GM18870 (cell line): Measurements from ENCODE around the gene MYO18B.
"Not testable (repeated sequence)": the region's sequence is repeated elsewhere in the genome, so short reads cannot be mapped to it uniquely, and the experiment has no call there.

Source experiments
- ATAC-seq: cut with Tn5 transposase; IDR thresholded peaks from one replicate; pipeline ENCODE4 v1.9.1; 2021; ENCODE audit warnings: moderate library complexity; ENCODE audit not compliant: unreplicated experiment

Gene MYO18B

GRCh38 chr22:25741692-25742626 lies at the start of gene MYO18B:
TSS of gene MYO18B (plus strand) at chr22:25742188. CDS start at chr22:25761093, 18,905 bp downstream.
- ATAC-seq, result no peak

GRCh38 chr22:25692397-25693267 lies 49.4 kb upstream of the MYO18B start:
- ATAC-seq, result no peak

- ATAC-seq, result no peak
Observed at GRCh38 chr22:25693268-25693565, 48.8 kb upstream of the MYO18B start.

GRCh38 chr22:25694196-25694907 lies 47.6 kb upstream of the MYO18B start:
- no peak for ATAC-seq

- ATAC-seq, result no peak
Observed at GRCh38 chr22:25695146-25695545, 46.8 kb upstream of the MYO18B start.

GRCh38 chr22:25696763-25697162 lies 45.2 kb upstream of the MYO18B start:
- ATAC-seq, result no peak

- ATAC-seq, result no peak
Observed at GRCh38 chr22:25697181-25697664, 44.8 kb upstream of the MYO18B start.

- no peak for ATAC-seq
Observed at GRCh38 chr22:25697978-25698377, 44.0 kb upstream of the MYO18B start.

- ATAC-seq, result no peak
Observed at GRCh38 chr22:25698461-25698860, 43.5 kb upstream of the MYO18B start.

GRCh38 chr22:25698978-25699377 lies 43.0 kb upstream of the MYO18B start:
- ATAC-seq, result no peak

- no peak for ATAC-seq
Observed at GRCh38 chr22:25701056-25701780, 40.8 kb upstream of the MYO18B start.

GRCh38 chr22:25702040-25702439 lies 39.9 kb upstream of the MYO18B start:
- no peak for ATAC-seq

- ATAC-seq, result no peak
Observed at GRCh38 chr22:25702571-25703167, 39.3 kb upstream of the MYO18B start.

- no peak for ATAC-seq
Observed at GRCh38 chr22:25704701-25705100, 37.3 kb upstream of the MYO18B start.

- no peak for ATAC-seq
Observed at GRCh38 chr22:25706197-25706596, 35.8 kb upstream of the MYO18B start.

GRCh38 chr22:25708430-25708829 lies 33.6 kb upstream of the MYO18B start:
- not testable (repeated sequence) for ATAC-seq

- no peak for ATAC-seq
Observed at GRCh38 chr22:25709758-25710157, 32.2 kb upstream of the MYO18B start.

GRCh38 chr22:25710501-25710900 lies 31.5 kb upstream of the MYO18B start:
- no peak for ATAC-seq

- no peak for ATAC-seq
Observed at GRCh38 chr22:25711491-25711890, 30.5 kb upstream of the MYO18B start.
